Diencephalon (tissue), 1 donor: Measurements from ENCODE around the gene CHRNA4. TPM values are rescaled to one million over a fixed set of nuclear protein-coding genes. Genes with fewer than 3 reads are reported as not detected.

ENCODE experiments used
- small RNA-seq: library from RNA; depleted of rRNA; stranded (forward); fragments of <200 nt; gene quantifications from one replicate; pipeline ENCODE3, GENCODE V24; 2014
- total RNA-seq: library from RNA; depleted of rRNA; stranded (reverse); fragments of >200 nt; gene quantifications from one replicate; pipeline ENCODE4 v1.2.3, GENCODE V29; 2014

The CHRNA4 gene
- 26.5 TPM for total RNA-seq

DNA sequence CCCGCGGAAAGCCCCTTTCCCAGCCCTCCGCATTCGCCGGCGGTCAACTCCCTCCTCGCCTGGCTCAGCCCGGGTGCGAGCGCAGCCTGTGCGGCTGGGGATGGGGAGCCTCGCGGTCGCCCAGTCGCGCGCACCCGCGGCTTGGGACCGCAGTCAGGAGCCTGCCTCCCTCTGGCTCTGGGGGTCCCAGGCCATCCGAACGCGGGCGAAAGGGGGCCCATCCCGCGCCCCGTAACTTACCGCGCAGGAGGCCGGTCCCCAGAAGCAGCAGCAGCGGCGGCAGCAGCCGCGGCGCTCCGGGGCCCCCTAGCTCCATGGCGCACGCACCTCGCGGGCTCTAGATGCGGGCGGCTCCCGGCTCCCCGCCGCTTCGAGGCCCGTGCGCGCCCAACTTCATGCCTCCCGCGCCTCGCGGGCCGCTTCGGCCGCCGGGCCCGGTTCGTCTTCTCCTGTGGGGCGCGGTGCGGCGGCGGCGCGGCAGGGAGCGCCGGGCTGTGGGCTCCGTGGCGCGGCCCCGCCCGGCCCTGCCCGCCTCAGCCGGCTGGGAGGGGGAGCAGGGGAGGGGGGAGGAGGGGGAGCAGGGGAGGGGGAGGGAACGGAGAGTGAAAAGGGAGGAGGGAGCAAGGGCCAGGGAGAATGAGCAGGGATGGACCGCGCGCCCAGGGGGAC lies at the start of gene CHRNA4:
TSS of gene CHRNA4 (minus strand) at position 500 of the 669 bp plus-strand sequence. CDS start at position 316, 184 bp downstream.

Small RNA genes within 50 kb of the gene (small RNA-seq; reads per million reads assigned to genes)
- gene RNU6-994P = 0.15 reads per million

Other genes starting within 250 kb of the CHRNA4 start
- 24.9 TPM for gene YTHDF1, start 145.2 kb downstream of the CHRNA4 start, total RNA-seq
- gene BIRC7, start 125.4 kb downstream of the CHRNA4 start, total RNA-seq = not detected
- 48.0 TPM for gene NKAIN4, start 106.9 kb downstream of the CHRNA4 start, total RNA-seq
- gene ARFGAP1, start 88.5 kb downstream of the CHRNA4 start, total RNA-seq = 37.6 TPM
- gene COL20A1, start 68.2 kb downstream of the CHRNA4 start, total RNA-seq = 3.7 TPM
- gene KCNQ2, start 111.3 kb upstream of the CHRNA4 start, total RNA-seq = 188 TPM
- gene EEF1A2, start 137.7 kb upstream of the CHRNA4 start, total RNA-seq = 313 TPM
- gene PPDPF, start 159.4 kb upstream of the CHRNA4 start, total RNA-seq = 66.2 TPM
- gene PTK6, start 176.0 kb upstream of the CHRNA4 start, total RNA-seq = not detected
- gene SRMS, start 186.4 kb upstream of the CHRNA4 start, total RNA-seq = not detected
- 3.5 TPM for gene FNDC11, start 192.8 kb upstream of the CHRNA4 start, total RNA-seq
- 5.3 TPM for gene HELZ2, start 212.9 kb upstream of the CHRNA4 start, total RNA-seq